NT2/D1 (cell line): ENCODE results near the gene HSF5.

Experiments used
- SUZ12 ChIP-seq: IDR thresholded peaks from 2 replicates; pipeline ENCODE4 v1.6.1; 2011; ENCODE audit not compliant: insufficient read length, insufficient read depth; ENCODE audit errors: extremely low read depth
- ZNF274 ChIP-seq: IDR thresholded peaks from 2 replicates; pipeline ENCODE4 v1.6.1; 2011; ENCODE audit warnings: mild to moderate bottlenecking, low read depth, low read length

DNA sequence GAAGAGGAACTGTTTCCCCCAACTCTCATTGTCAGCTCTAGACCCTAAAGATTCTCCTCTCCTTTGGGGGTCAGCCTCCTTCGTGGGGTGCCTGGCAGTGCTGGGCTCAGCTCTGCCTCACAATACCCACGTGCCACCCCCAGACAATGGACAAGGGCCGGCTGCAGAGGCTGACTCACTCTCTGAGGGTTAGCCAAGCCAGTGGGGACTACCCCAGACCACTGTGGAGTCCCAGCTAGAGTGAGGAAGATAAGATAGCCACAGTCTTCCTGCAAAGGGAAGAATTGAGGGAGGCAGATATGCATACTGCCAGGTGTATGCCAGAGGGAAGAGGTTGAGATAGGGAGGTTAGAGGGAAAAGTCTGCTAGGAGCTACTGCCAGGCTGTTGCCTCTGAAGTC, 39.7 kb upstream of the HSF5 start:
- TF ChIP-seq SUZ12 = no peak
- TF ChIP-seq ZNF274 = no peak
